ENCODE measurements around the gene TM4SF1.
A peak's percentile ranks its signal among the peaks of the same experiment; 100 is the strongest.

The TM4SF1 gene

GRCh38 chr3:149319750-149320149, 57.7 kb downstream of the TM4SF1 start:
- peak; percentile 62 for DNase-seq (ENCODE audit: extremely low read depth, low read depth)
- no peak for TF ChIP-seq CTCF (IDR thresholded peaks at IDR 0.05; ENCODE audit: low read depth, low read length)
